SK-N-SH treated with all-trans-retinoic acid at 6 μM for 48 hours (cell line): ENCODE measurements around the gene SNN.

Experiments used
- ATAC-seq: fragments of 200-7000 bp; cut with Tn5 transposase; 3 replicates; pipeline ENCODE4 v1.9.1; 2020; ENCODE audit warnings: mild to moderate bottlenecking, moderate library complexity
- BACH2 ChIP-seq: fragments of 250-450 bp; sonication (Bioruptor Pico); IDR thresholded peaks from 2 replicates; pipeline ENCODE4 v1.9.0; 2021; ENCODE audit warnings: mild to moderate bottlenecking, borderline replicate concordance
- CSDC2 ChIP-seq: fragments of 250-450 bp; sonication (Bioruptor Pico); IDR thresholded peaks from 2 replicates; pipeline ENCODE4 v1.5.0; 2020; ENCODE audit warnings: mild to moderate bottlenecking, moderate library complexity
- PPARA ChIP-seq: fragments of 250-450 bp; sonication (Bioruptor Pico); IDR thresholded peaks from 2 replicates; pipeline ENCODE4 v1.5.0; 2020; ENCODE audit warnings: mild to moderate bottlenecking, borderline replicate concordance
- TCF4 ChIP-seq: fragments of 250-450 bp; sonication (Bioruptor Pico); IDR thresholded peaks from 2 replicates; pipeline ENCODE4 v1.8.0; 2021; ENCODE audit warnings: mild to moderate bottlenecking, moderate library complexity, borderline replicate concordance
- ZC3H10 ChIP-seq: fragments of 250-450 bp; sonication (Bioruptor Pico); IDR thresholded peaks from 2 replicates; pipeline ENCODE4 v1.5.1; 2021; ENCODE audit warnings: mild to moderate bottlenecking, moderate library complexity
- ZFP3 ChIP-seq: fragments of 250-450 bp; sonication (Bioruptor Pico); IDR thresholded peaks from 2 replicates; pipeline ENCODE4 v1.5.0; 2020; ENCODE audit warnings: mild to moderate bottlenecking, moderate library complexity
- ZNF565 ChIP-seq: fragments of 450-650 bp; formaldehyde crosslinking; conservative IDR thresholded peaks from 2 replicates; pipeline ENCODE4 v1.5.0; 2020; ENCODE audit warnings: low read depth, mild to moderate bottlenecking, moderate library complexity
- ZNF70 ChIP-seq: fragments of 450-650 bp; formaldehyde crosslinking; IDR thresholded peaks from 2 replicates; pipeline ENCODE4 v1.5.0; 2020; ENCODE audit warnings: mild to moderate bottlenecking, moderate library complexity
- TF ChIP-seq, protein P1 (sequence below): fragments of 250-450 bp; sonication (Bioruptor Pico); IDR thresholded peaks from 2 replicates; pipeline ENCODE4 v1.5.0; 2020; ENCODE audit warnings: mild to moderate bottlenecking, moderate library complexity
- TF ChIP-seq, protein P2 (sequence below): fragments of 250-450 bp; sonication (Bioruptor Pico); IDR thresholded peaks from 2 replicates; pipeline ENCODE4 v1.5.1; 2021; ENCODE audit warnings: mild to moderate bottlenecking, moderate library complexity
- TF ChIP-seq, protein P3 (sequence below): fragments of 250-450 bp; sonication (Bioruptor Pico); IDR thresholded peaks from 2 replicates; pipeline ENCODE4 v1.8.0; 2021; ENCODE audit warnings: low read depth, mild to moderate bottlenecking, moderate library complexity, borderline replicate concordance

Gene SNN

GRCh38 chr16:11673091-11674000 is 5.1 kb downstream of the SNN start:
- ATAC-seq: no peak
- TF ChIP-seq TCF4 (CRISPR knock-in tag) (no peak), ZNF565 (CRISPR knock-in tag) (no peak), BACH2 (CRISPR knock-in tag) (no peak)
- TF ChIP-seq, all 23 proteins: peak for 0

- peak; percentile 6; the same call in 1 of the 3 replicates for ATAC-seq
- TF ChIP-seq TCF4 (CRISPR knock-in tag): no peak
These were observed 6.0 kb downstream of the SNN start for GRCh38 chr16:11674001-11674817.

GRCh38 chr16:11674818-11675560 is 6.7 kb downstream of the SNN start:
- no peak for TF ChIP-seq PPARA
- no peak for TF ChIP-seq CSDC2 (CRISPR knock-in tag)
- TF ChIP-seq, protein P1, sequence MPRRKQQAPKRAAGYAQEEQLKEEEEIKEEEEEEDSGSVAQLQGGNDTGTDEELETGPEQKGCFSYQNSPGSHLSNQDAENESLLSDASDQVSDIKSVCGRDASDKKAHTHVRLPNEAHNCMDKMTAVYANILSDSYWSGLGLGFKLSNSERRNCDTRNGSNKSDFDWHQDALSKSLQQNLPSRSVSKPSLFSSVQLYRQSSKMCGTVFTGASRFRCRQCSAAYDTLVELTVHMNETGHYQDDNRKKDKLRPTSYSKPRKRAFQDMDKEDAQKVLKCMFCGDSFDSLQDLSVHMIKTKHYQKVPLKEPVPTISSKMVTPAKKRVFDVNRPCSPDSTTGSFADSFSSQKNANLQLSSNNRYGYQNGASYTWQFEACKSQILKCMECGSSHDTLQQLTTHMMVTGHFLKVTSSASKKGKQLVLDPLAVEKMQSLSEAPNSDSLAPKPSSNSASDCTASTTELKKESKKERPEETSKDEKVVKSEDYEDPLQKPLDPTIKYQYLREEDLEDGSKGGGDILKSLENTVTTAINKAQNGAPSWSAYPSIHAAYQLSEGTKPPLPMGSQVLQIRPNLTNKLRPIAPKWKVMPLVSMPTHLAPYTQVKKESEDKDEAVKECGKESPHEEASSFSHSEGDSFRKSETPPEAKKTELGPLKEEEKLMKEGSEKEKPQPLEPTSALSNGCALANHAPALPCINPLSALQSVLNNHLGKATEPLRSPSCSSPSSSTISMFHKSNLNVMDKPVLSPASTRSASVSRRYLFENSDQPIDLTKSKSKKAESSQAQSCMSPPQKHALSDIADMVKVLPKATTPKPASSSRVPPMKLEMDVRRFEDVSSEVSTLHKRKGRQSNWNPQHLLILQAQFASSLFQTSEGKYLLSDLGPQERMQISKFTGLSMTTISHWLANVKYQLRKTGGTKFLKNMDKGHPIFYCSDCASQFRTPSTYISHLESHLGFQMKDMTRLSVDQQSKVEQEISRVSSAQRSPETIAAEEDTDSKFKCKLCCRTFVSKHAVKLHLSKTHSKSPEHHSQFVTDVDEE (CRISPR knock-in tag): no peak
- no peak for TF ChIP-seq ZNF70 (CRISPR knock-in tag)
- ATAC-seq: peak; percentile 45

DNA sequence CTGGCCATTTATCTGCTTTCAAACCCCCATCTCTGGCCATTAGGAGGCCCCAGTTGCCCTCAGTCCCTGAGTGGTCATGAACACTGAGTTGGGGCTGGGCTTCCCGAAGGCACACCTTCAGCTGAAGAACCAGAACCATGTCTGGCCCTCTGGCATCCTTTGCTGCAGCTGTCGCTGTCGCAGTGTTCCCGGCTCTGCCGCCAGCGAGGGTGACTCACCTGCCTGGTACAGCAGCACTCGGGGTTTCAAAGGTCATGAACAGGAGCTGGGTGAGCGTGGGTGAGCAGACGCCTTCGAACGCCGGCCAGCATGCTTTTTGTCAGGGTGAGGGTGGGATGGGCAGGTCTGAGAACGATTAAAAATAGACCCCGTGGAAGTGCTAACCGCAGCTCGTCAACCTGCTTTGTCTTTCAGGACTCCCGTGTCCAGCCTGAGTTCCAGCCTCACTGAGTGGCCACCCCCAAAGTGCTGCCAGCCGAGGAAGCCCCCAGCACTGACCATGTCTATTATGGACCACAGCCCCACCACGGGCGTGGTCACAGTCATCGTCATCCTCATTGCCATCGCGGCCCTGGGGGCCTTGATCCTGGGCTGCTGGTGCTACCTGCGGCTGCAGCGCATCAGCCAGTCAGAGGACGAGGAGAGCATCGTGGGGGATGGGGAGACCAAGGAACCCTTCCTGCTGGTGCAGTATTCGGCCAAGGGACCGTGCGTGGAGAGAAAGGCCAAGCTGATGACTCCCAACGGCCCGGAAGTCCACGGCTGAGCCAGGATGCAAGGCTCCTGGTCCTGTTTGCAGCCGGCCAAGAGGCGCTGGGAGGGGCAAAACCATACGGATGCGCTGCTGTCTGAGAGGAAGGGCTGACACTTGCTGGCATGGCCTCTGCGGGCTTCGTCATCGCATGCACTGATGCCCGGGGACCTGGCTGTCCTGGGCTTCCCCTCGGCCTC is 7.6 kb downstream of the SNN start:
- TF ChIP-seq ZFP3 (0 out of 2 replicates have a peak, but pooled peaks have one; percentile 24), PPARA (no peak)
- TF ChIP-seq, protein P2, sequence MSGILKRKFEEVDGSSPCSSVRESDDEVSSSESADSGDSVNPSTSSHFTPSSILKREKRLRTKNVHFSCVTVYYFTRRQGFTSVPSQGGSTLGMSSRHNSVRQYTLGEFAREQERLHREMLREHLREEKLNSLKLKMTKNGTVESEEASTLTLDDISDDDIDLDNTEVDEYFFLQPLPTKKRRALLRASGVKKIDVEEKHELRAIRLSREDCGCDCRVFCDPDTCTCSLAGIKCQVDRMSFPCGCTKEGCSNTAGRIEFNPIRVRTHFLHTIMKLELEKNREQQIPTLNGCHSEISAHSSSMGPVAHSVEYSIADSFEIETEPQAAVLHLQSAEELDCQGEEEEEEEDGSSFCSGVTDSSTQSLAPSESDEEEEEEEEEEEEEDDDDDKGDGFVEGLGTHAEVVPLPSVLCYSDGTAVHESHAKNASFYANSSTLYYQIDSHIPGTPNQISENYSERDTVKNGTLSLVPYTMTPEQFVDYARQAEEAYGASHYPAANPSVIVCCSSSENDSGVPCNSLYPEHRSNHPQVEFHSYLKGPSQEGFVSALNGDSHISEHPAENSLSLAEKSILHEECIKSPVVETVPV: no peak
- TF ChIP-seq, protein P3, sequence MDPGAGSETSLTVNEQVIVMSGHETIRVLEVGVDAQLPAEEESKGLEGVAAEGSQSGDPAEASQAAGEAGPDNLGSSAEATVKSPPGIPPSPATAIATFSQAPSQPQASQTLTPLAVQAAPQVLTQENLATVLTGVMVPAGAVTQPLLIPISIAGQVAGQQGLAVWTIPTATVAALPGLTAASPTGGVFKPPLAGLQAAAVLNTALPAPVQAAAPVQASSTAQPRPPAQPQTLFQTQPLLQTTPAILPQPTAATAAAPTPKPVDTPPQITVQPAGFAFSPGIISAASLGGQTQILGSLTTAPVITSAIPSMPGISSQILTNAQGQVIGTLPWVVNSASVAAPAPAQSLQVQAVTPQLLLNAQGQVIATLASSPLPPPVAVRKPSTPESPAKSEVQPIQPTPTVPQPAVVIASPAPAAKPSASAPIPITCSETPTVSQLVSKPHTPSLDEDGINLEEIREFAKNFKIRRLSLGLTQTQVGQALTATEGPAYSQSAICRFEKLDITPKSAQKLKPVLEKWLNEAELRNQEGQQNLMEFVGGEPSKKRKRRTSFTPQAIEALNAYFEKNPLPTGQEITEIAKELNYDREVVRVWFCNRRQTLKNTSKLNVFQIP (CRISPR knock-in tag): no peak
- ATAC-seq: peak; percentile 47

DNA sequence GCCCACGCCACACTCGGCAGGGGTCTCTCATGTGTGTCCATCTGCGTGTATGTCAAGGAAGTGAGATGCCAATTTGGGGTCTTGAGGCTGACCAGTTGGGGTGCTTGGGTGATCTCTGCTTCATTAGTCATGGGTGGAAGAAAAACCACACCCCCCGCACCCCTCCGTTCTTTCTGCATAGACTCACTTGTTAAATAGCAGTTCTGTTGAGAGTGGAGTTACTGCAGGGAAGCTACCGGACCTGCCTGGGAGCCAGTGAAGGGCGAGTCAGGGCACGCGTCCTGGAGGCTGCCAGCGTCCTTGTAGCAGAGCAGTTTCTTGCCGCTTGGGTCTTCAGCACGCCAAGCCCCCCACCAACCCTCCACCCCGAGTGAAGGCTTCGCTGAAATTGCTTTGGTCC is 8.5 kb downstream of the SNN start:
- ATAC-seq: no peak
- no peak for TF ChIP-seq ZC3H10 (CRISPR knock-in tag)
- no peak for TF ChIP-seq BACH2 (CRISPR knock-in tag)
- TF ChIP-seq, protein P1 (CRISPR knock-in tag): no peak
- no peak for TF ChIP-seq ZNF70 (CRISPR knock-in tag)
- TF ChIP-seq TCF4 (CRISPR knock-in tag): no peak
- TF ChIP-seq, all 23 proteins: peak for 0
